Panc1 (cell line): ENCODE measurements around the gene TMEM45B.

ENCODE experiments used
- CTCF ChIP-seq: fragments of 450-650 bp; IDR thresholded peaks from 2 replicates; pipeline ENCODE4 v1.5.1; 2017; ENCODE audit warnings: mild to moderate bottlenecking
- POLR2AphosphoS5 ChIP-seq: IDR thresholded peaks from 2 replicates; pipeline ENCODE4 v1.6.1; 2012; ENCODE audit warnings: mild to moderate bottlenecking, low read depth, low read length, moderate library complexity
- REST ChIP-seq, 2 experiments: IDR thresholded peaks; 2 replicates each; pipeline ENCODE4 v1.6.1; 2011 to 2012; ENCODE audit warnings: low read depth in 2 of 2, control low read depth in 1 of 2, low read length in 1 of 2, mild to moderate bottlenecking in 1 of 2, moderate library complexity in 1 of 2; ENCODE audit not compliant: insufficient read depth in 1 of 2
- TCF7L2 ChIP-seq: IDR thresholded peaks from 2 replicates; pipeline ENCODE4 v1.6.1; 2011; ENCODE audit warnings: mild to moderate bottlenecking, low read depth, low read length, inconsistent platforms

GRCh38 chr11:129840236-129840635, 24.6 kb downstream of the TMEM45B start:
- TF ChIP-seq POLR2AphosphoS5 = no peak
- no peak for TF ChIP-seq CTCF
- no peak for TF ChIP-seq REST (IDR thresholded peaks at IDR 0.05; ENCODE audit: insufficient read depth in 1 of 2, low read depth in 2 of 2, low read length in 1 of 2)
- no peak for TF ChIP-seq TCF7L2
